ENCODE measurements around the gene SFI1.

The SFI1 gene

DNA sequence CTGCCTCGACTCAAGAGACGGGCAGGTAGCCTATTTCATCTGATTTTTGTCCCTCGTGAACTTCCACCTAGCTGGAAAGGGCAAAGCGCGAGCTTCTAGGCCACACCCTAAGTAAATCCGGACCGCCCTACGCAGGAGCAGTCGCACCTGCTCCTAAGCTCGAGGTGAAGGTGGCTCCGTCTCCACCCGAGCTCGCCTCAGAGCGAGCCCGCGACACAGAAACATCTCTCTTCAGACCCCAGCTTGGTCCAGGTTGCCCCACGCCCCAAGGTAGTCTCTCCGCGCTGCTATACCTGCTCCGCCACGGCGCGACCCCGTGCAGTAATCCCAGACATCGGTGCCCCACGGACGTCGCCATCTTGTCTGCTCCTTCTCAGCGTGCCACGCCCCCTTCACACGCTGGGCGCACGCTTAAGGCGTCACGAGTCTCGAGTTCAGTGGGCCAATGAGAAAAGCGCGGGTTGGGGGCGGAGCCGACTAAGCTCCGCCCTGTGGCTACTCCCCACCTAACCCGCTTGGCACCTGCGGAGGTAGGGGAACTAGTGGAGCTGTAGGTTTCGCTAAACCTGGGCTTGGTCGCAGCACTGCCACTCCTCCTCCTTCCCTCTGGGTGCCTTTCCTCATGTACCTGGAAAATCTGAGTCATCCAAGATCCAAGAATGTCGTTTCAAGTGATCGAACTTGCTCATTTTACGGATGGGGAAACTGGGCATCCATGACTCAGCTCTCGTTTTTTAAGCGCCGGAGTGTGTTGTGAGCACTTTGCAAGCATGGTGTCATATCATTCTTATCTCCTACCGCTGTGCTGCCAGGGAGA is 165.7 kb downstream of the SFI1 start, which contains the start of gene PISD (continued):
- TF ChIP-seq, protein P1, sequence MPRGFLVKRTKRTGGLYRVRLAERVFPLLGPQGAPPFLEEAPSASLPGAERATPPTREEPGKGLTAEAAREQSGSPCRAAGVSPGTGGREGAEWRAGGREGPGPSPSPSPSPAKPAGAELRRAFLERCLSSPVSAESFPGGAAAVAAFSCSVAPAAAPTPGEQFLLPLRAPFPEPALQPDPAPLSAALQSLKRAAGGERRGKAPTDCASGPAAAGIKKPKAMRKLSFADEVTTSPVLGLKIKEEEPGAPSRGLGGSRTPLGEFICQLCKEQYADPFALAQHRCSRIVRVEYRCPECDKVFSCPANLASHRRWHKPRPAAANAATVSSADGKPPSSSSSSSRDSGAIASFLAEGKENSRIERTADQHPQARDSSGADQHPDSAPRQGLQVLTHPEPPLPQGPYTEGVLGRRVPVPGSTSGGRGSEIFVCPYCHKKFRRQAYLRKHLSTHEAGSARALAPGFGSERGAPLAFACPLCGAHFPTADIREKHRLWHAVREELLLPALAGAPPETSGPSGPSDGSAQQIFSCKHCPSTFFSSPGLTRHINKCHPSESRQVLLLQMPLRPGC (tag by site-specific recombination; IDR thresholded peaks at IDR 0.05): 0 out of 2 replicates have a peak, but pooled peaks have one; percentile 13
- TF ChIP-seq ZNF544 (tag by site-specific recombination; IDR thresholded peaks at IDR 0.05): no peak
- TF ChIP-seq ZNF175 (tag by site-specific recombination; IDR thresholded peaks at IDR 0.05): no peak
- peak; percentile 58; the same call in 1 of the 2 replicates for TF ChIP-seq FEZF1 (tag by site-specific recombination; IDR thresholded peaks at IDR 0.05)
- TF ChIP-seq ZNF335 (tag by site-specific recombination; conservative IDR thresholded peaks at IDR 0.05): no peak; the same call in none of the 2 replicates
- no peak for TF ChIP-seq ZNF155 (tag by site-specific recombination; IDR thresholded peaks at IDR 0.05)
- peak; percentile 97 for TF ChIP-seq KLF7 (tag by site-specific recombination; IDR thresholded peaks at IDR 0.05; ENCODE audit: borderline replicate concordance)
- no peak for TF ChIP-seq ZNF555 (tag by site-specific recombination; conservative IDR thresholded peaks at IDR 0.05)
- TF ChIP-seq ZIC2 (tag by site-specific recombination; IDR thresholded peaks at IDR 0.05): 0 out of 2 replicates have a peak, but pooled peaks have one; percentile 19
- TF ChIP-seq ZNF140 (tag by site-specific recombination; IDR thresholded peaks at IDR 0.05): no peak
- TF ChIP-seq ZNF549 (tag by site-specific recombination; IDR thresholded peaks at IDR 0.05): no peak
- TF ChIP-seq ZNF571 (tag by site-specific recombination; IDR thresholded peaks at IDR 0.05): no peak
- TF ChIP-seq MYNN (tag by site-specific recombination; IDR thresholded peaks at IDR 0.05; ENCODE audit: borderline replicate concordance): no peak
- TF ChIP-seq ZSCAN30 (tag by site-specific recombination; IDR thresholded peaks at IDR 0.05): no peak
- peak; percentile 74 for TF ChIP-seq HIC1 (tag by site-specific recombination; IDR thresholded peaks at IDR 0.05)
- peak; percentile 65 for TF ChIP-seq ZBTB26 (tag by site-specific recombination; optimal IDR thresholded peaks at IDR 0.05)
- TF ChIP-seq SP7 (tag by site-specific recombination; IDR thresholded peaks at IDR 0.05): peak; percentile 67; the same call in 1 of the 2 replicates
- TF ChIP-seq ZNF211 (tag by site-specific recombination; IDR thresholded peaks at IDR 0.05; ENCODE audit: low read depth): no peak
- TF ChIP-seq ZNF777 (tag by site-specific recombination; IDR thresholded peaks at IDR 0.05; ENCODE audit: borderline replicate concordance): peak; percentile 98
- peak; percentile 44 for TF ChIP-seq ZNF24 (tag by site-specific recombination; IDR thresholded peaks at IDR 0.05)
- no peak for TF ChIP-seq ZNF670 (tag by site-specific recombination; IDR thresholded peaks at IDR 0.05; ENCODE audit: low read depth)
- TF ChIP-seq KLF8 (tag by site-specific recombination; IDR thresholded peaks at IDR 0.05): peak; percentile 97
- no peak for TF ChIP-seq EGR2 (tag by site-specific recombination; IDR thresholded peaks at IDR 0.05; ENCODE audit: low read depth)
- no peak for TF ChIP-seq ZFP3 (tag by site-specific recombination; IDR thresholded peaks at IDR 0.05; ENCODE audit: low read depth)
- TF ChIP-seq ZSCAN16 (tag by site-specific recombination; IDR thresholded peaks at IDR 0.05): peak; percentile 96
- 0 out of 2 replicates have a peak, but pooled peaks have one; percentile 26 for TF ChIP-seq GFI1B (tag by site-specific recombination; IDR thresholded peaks at IDR 0.05)
- TF ChIP-seq ZNF26 (tag by site-specific recombination; IDR thresholded peaks at IDR 0.05): no peak
- TF ChIP-seq ZNF366 (tag by site-specific recombination; conservative IDR thresholded peaks at IDR 0.05): peak; percentile 65; the same call in 1 of the 2 replicates
- TF ChIP-seq SCRT2 (tag by site-specific recombination; IDR thresholded peaks at IDR 0.05): peak; percentile 59
- no peak for TF ChIP-seq ZNF701 (tag by site-specific recombination; IDR thresholded peaks at IDR 0.05)
- TF ChIP-seq ZBTB8A (tag by site-specific recombination; IDR thresholded peaks at IDR 0.05): peak; percentile 40; the same call in 1 of the 2 replicates
- peak; percentile 72; the same call in 1 of the 2 replicates for TF ChIP-seq ZNF76 (tag by site-specific recombination; IDR thresholded peaks at IDR 0.05; ENCODE audit: borderline replicate concordance, low read depth)
- no peak for TF ChIP-seq ZNF18 (tag by site-specific recombination; IDR thresholded peaks at IDR 0.05)
